Activated naive CD4-positive, alpha-beta T cell treated with anti-CD3 and anti-CD28 coated beads, Interleukin-2, amount 50 U/mL, for 24 hours (primary cell): ENCODE measurements around the gene HNF1A.
"Not testable (repeated sequence)": the region's sequence is repeated elsewhere in the genome, so short reads cannot be mapped to it uniquely, and the experiment has no call there.

ENCODE experiments used
- H3K27ac Mint-ChIP-seq: one replicate; pipeline ENCODE4 v1.8.0; 2021; ENCODE audit warnings: mild to moderate bottlenecking, mixed read lengths
- H3K27me3 Mint-ChIP-seq: one replicate; pipeline ENCODE4 v1.8.0; 2021; ENCODE audit warnings: mixed read lengths
- H3K36me3 Mint-ChIP-seq: one replicate; pipeline ENCODE4 v1.8.0; 2021; ENCODE audit warnings: mixed read lengths
- H3K4me1 Mint-ChIP-seq: one replicate; pipeline ENCODE4 v1.8.0; 2021; ENCODE audit warnings: mixed read lengths
- H3K4me3 Mint-ChIP-seq: one replicate; pipeline ENCODE4 v1.8.0; 2021; ENCODE audit warnings: mild to moderate bottlenecking, mixed read lengths
- H3K9me3 Mint-ChIP-seq: one replicate; pipeline ENCODE4 v1.8.0; 2021; ENCODE audit warnings: mixed read lengths

HNF1A gene

DNA sequence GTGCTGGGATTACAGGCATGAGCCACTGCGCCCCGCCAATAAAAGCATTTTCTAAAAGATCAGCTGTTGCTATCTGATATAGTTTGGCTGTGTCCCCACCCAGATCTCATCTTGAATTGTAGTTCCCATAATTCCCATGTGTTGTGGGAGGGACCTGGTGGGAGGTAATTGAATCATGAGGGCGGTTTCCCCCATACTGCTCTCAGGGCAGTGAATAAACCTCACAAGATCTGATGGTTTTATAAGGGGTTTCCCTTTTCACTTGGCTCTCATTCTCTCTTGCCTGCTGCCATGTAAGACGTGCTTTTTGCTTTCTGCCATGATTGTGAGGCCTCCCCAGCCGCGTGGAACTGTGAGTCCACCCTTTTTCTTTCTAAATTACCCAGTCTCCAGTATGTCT lies 32.8 kb upstream of the HNF1A start:
- H3K27ac Mint-ChIP-seq, H3K36me3 Mint-ChIP-seq, H3K4me3 Mint-ChIP-seq, H3K4me1 Mint-ChIP-seq, H3K9me3 Mint-ChIP-seq, H3K27me3 Mint-ChIP-seq: not testable (repeated sequence)

DNA sequence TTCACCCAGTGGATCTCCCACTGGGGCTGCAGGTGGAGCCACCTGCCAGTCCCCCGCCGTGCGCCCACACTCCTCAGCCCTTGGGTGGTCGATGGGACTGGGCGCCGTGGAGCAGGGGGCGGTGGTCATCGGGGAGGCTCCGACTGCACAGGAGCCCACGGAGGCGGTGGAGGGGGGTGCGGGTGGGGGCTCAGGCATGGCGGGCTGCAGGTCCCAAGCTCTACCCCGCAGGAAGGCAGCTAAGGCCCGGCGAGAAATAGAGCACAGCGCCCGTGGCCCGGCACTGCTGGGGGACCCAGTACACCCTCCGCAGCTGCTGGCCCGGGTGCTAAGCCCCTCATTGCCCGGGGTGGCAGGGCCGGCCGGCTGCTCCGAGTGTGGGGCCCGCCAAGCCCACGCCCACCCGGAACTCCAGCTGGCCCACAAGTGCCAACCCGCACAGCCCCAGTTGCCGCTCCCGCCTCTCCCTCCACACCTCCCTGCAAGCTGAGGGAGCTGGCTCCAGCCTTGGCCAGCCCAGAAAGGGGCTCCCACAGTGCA lies 28.0 kb upstream of the HNF1A start:
- H3K36me3 Mint-ChIP-seq, H3K27ac Mint-ChIP-seq, H3K4me1 Mint-ChIP-seq, H3K27me3 Mint-ChIP-seq, H3K4me3 Mint-ChIP-seq, H3K9me3 Mint-ChIP-seq: not testable (repeated sequence)

GRCh38 chr12:120950807-120951206 lies 27.5 kb upstream of the HNF1A start:
- Mint-ChIP-seq H3K36me3 (no peaks in the 10 kb centered on the region), H3K27ac (no peak overlapping the region), H3K9me3 (no peaks in the 10 kb centered on the region), H3K4me3 (no peak overlapping the region), H3K27me3 (no peaks in the 10 kb centered on the region), H3K4me1 (no peaks in the 10 kb centered on the region)

GRCh38 chr12:120955232-120955631 lies 23.1 kb upstream of the HNF1A start:
- Mint-ChIP-seq H3K9me3 (no peaks in the 10 kb centered on the region), H3K27ac (no peak overlapping the region), H3K36me3 (no peaks in the 10 kb centered on the region), H3K27me3 (no peaks in the 10 kb centered on the region), H3K4me1 (peaks cover 14% of the 10 kb centered on the region), H3K4me3 (no peak overlapping the region)

DNA sequence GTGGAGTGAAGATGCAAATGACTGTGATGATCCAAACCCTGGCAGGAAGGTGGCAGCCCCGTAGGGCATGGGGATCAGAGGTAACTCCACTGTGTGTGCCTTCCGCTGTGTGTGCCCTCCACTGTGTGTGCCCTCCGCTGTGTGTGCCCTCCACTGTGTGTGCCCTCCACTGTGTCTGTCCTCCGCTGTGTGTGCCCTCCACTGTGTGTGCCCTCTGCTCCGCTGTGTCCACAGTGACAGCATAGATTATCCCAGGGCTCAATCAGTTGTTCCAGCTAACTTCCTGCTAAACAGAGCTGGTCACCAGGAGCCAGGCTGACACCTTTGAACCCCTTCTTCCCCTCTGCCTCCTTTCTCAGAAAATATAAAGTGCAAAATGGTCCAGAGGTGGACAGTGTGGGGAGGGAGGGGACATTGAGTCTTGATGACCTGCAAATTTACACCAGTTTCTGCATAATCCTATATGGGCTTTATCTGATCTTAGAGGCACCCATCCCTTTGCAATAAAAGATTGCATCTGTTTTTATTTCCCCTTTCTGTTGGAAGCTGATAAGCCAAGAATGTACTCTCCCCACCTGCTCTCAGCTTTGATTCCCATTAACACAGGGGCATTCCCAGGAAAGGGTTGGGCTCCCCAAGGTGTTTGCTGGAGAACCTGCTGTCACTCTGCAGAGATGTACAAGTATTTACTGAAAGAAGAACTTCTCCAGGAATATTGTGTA lies 21.6 kb upstream of the HNF1A start:
- Mint-ChIP-seq H3K9me3 (no peaks in the 10 kb centered on the region), H3K4me1 (peaks cover 21% of the 10 kb centered on the region), H3K27ac (no peak overlapping the region), H3K4me3 (no peak overlapping the region), H3K36me3 (no peaks in the 10 kb centered on the region), H3K27me3 (no peaks in the 10 kb centered on the region)

GRCh38 chr12:120959111-120959878 lies 19.0 kb upstream of the HNF1A start:
- Mint-ChIP-seq H3K4me1 (peaks cover 33% of the 10 kb centered on the region), H3K9me3 (no peaks in the 10 kb centered on the region), H3K36me3 (no peaks in the 10 kb centered on the region), H3K27me3 (no peaks in the 10 kb centered on the region), H3K27ac (peak overlapping the region; percentile 35), H3K4me3 (peak overlapping the region; percentile 52)

GRCh38 chr12:120960657-120961056 lies 17.7 kb upstream of the HNF1A start:
- Mint-ChIP-seq H3K9me3 (no peaks in the 10 kb centered on the region), H3K4me3 (no peak overlapping the region), H3K27me3 (no peaks in the 10 kb centered on the region), H3K4me1 (peaks cover 33% of the 10 kb centered on the region), H3K36me3 (no peaks in the 10 kb centered on the region), H3K27ac (peak overlapping the region; percentile 30)

- Mint-ChIP-seq H3K9me3 (no peaks in the 10 kb centered on the region), H3K27ac (no peak overlapping the region), H3K36me3 (no peaks in the 10 kb centered on the region), H3K4me1 (peaks cover 33% of the 10 kb centered on the region), H3K27me3 (no peaks in the 10 kb centered on the region), H3K4me3 (no peak overlapping the region)
These were observed 16.5 kb upstream of the HNF1A start for GRCh38 chr12:120961604-120962531.

DNA sequence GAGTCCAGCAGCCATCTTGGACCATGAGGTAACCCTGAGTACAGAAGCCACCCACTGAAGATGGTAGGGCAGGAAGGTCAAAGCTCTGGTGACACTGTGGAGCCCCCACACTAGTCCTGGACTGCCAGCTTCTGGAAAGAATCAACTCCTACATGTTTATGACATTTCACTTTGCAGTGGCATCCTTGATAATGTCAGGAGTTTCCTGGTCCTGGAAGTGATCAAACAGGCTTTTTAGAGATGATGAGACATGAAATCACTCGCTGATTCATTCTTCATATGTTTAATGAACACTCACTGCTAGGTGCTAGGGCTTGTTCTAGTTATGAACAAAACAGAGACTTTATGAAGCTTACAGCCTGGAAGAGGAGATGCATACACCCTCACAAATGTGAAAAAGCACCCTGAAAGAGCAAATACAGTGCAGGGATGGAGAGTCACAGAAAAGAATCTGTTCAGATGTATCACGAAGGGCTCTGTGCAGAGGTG lies 15.8 kb upstream of the HNF1A start:
- Mint-ChIP-seq H3K27ac (no peak overlapping the region), H3K27me3 (no peaks in the 10 kb centered on the region), H3K9me3 (no peaks in the 10 kb centered on the region), H3K4me3 (no peak overlapping the region), H3K4me1 (peaks cover 33% of the 10 kb centered on the region), H3K36me3 (no peaks in the 10 kb centered on the region)

DNA sequence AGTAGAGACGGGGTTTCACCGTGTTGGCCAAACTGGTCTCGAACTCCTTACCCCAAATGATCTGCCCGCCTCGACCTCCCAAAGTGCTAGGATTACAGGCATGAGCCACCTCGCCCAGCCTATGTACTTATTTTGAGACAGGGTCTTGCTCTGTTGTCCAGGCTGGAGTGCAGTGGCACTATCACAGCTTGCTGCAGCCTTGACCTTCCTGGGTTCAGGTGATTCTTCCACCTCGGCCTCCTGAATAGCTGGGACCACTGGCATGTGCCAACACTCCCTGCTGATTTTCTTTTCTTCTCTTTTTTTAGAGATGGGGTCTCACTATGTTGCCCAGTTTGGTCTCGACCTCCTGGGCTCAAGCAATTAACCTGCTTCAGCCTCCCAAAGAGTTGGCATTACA lies 14.0 kb upstream of the HNF1A start:
- no peaks in the 10 kb centered on the region for H3K36me3 Mint-ChIP-seq
- H3K27me3 Mint-ChIP-seq = no peaks in the 10 kb centered on the region
- H3K4me1 Mint-ChIP-seq = peaks cover 28% of the 10 kb centered on the region
- no peak overlapping the region for H3K4me3 Mint-ChIP-seq
- no peaks in the 10 kb centered on the region for H3K9me3 Mint-ChIP-seq
- no peak overlapping the region for H3K27ac Mint-ChIP-seq

DNA sequence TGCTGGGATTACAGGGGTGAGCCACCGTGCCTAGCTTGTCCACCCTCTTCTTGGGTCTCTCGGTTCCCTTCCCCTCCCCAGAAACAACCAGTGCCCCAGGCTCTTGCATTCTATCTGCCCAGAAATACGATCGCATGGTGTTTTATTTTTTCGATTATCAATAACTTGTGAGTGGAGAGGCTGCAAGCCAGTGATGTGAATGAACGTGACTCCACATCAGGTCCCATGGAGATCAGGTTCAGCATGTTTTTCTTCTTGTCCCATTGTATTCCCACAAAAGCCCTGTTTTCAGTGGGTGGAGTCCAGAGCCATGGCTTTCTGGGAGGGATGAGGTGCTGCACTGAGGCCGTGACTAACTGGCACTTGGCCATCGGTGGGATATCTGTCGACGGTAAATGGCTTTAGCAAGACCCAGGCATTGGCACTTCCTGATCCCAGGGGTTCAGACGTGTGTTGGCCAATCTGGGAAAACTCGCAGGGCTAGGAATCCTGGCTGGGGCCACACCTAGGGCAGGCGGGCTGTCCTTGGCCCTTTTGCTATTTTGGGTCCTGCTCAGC lies 12.7 kb upstream of the HNF1A start:
- H3K4me3 Mint-ChIP-seq = no peak overlapping the region
- peaks cover 17% of the 10 kb centered on the region for H3K4me1 Mint-ChIP-seq
- no peaks in the 10 kb centered on the region for H3K27me3 Mint-ChIP-seq
- no peaks in the 10 kb centered on the region for H3K36me3 Mint-ChIP-seq
- H3K9me3 Mint-ChIP-seq = no peaks in the 10 kb centered on the region
- no peak overlapping the region for H3K27ac Mint-ChIP-seq

DNA sequence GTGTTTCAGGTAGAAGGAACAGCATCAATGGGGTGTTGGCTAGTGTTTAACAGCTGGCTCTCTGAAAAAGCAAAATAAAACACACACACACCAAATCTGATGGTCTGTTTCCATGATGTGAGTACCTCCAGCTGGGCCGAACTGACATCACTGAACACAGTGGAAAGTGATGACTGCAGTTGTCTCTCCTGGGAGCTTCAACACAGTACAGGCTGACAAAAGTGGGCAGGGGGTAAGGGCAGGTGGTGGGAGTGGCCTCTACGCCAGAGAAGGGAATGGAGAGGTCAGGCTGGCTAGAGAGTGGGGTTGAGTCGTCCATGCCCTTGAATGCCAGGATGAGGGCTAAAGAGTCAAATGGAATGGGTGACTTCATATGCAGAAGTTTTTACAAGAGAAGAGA lies 8.0 kb upstream of the HNF1A start:
- peaks cover 8% of the 10 kb centered on the region for H3K4me1 Mint-ChIP-seq
- no peaks in the 10 kb centered on the region for H3K9me3 Mint-ChIP-seq
- no peaks in the 10 kb centered on the region for H3K27me3 Mint-ChIP-seq
- H3K36me3 Mint-ChIP-seq = no peaks in the 10 kb centered on the region
- no peak overlapping the region for H3K27ac Mint-ChIP-seq
- H3K4me3 Mint-ChIP-seq = no peak overlapping the region

DNA sequence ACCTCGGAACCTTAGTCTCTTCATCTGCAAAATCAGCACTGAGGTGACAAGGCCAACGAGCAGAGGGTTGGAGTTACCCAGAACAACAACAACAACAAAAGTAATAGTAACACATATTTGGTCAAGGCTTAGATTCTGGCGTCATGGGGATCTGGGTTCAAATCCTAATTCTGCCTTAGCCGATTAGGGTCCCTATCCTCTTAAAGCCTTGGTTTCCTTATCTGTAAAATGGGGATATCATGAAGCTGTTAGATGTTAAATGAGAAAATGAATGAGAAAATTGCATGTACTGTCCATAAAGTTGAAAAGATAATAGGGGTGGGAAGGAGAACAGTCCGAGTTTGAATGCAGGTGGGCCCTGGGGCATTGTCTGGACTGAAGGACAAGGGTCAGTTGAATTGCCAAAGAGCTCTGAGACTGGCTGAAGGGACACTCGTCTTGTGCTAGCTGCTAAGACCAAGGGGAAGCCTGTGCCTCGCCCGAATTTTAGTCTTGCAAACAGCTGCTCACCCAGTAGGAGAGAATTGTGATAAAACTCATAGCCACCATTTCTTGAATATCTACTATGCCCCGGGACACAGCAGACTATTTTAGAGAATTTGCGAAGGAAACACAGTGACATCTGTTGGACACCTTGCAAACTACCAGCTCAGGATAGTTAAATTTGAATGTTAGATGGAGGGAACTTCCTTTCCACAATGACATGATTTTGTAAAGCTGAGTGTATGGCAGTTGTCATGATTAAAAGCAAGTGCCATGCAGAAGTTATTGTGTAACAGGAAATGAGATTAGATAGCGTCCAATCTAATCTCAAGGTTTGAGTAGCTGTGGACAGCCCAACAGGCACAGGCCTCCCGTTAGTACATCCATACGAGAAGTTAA lies 6.8 kb upstream of the HNF1A start:
- Mint-ChIP-seq H3K27ac (no peak overlapping the region), H3K4me1 (peaks cover 8% of the 10 kb centered on the region), H3K27me3 (no peaks in the 10 kb centered on the region), H3K4me3 (no peak overlapping the region), H3K9me3 (no peaks in the 10 kb centered on the region), H3K36me3 (no peaks in the 10 kb centered on the region)

GRCh38 chr12:120972870-120973543 lies 5.3 kb upstream of the HNF1A start:
- H3K9me3 Mint-ChIP-seq = no peaks in the 10 kb centered on the region
- peaks cover 8% of the 10 kb centered on the region for H3K4me1 Mint-ChIP-seq
- H3K4me3 Mint-ChIP-seq = no peak overlapping the region
- H3K27me3 Mint-ChIP-seq = no peaks in the 10 kb centered on the region
- no peaks in the 10 kb centered on the region for H3K36me3 Mint-ChIP-seq
- H3K27ac Mint-ChIP-seq = no peak overlapping the region
